Gastrocnemius medialis (tissue), 4 donors: ENCODE measurements around the gene ADSS1.

ENCODE experiments used
- CTCF ChIP-seq, 5 experiments: fragments of 450-650 bp in 3 of 5; fragments of 200-600 bp in 2 of 5; sonication (generic) in 2 of 5; IDR thresholded peaks in 4 of 5; conservative IDR thresholded peaks in 1 of 5; 1 replicate in 4 of 5; 2 replicates in 1 of 5; pipeline ENCODE4 v1.5.1; 2016 to 2019; ENCODE audit warnings: antibody characterized with exemption in 5 of 5, mild to moderate bottlenecking in 3 of 5, moderate library complexity in 3 of 5
- POLR2A ChIP-seq, 2 donors: fragments of 450-650 bp; IDR thresholded peaks; one replicate each; pipeline ENCODE4 v1.6.1; 2017; ENCODE audit warnings: antibody characterized with exemption in 2 of 2, mild to moderate bottlenecking in 2 of 2, moderate library complexity in 2 of 2

DNA sequence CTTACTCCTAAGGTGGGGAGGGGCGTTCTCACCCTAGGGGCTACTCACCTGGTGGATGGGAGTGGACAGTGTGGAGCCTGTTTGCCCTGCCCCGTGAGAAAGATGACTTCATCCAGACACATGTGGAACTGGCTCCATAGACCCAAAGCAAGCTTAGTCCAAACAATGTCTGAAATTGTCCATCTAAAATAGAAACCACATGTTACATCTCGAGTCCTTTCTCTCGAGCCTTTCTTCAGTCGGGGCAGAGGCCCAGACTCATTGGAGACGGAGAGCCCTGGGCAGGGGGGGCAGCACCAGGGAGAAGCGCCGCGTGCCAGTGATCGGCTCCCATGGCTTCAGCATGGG is 33.2 kb downstream of the ADSS1 start:
- TF ChIP-seq CTCF (IDR thresholded peaks at IDR 0.05 in 4 of 5, conservative IDR thresholded peaks at IDR 0.05 in 1 of 5) (no peak), POLR2A (IDR thresholded peaks at IDR 0.05) (no peak)
